Measurements from ENCODE around the gene F12.
A peak's percentile ranks its signal among the peaks of the same experiment; 100 is the strongest.

Gene F12

GRCh38 chr5:177410575-177410974 lies 1.2 kb upstream of the F12 start:
- DNase-seq, result no peak

GRCh38 chr5:177405805-177406204 lies 3.6 kb downstream of the F12 start:
- DNase-seq, result no peak

- DNase-seq, result no peak
Measured at GRCh38 chr5:177405312-177405711, 4.1 kb downstream of the F12 start.

GRCh38 chr5:177404641-177405179 lies 4.7 kb downstream of the F12 start:
- DNase-seq, result no peak

GRCh38 chr5:177403792-177404640 lies 5.3 kb downstream of the F12 start:
- peak; percentile 84 for DNase-seq

GRCh38 chr5:177403102-177403791 lies 6.1 kb downstream of the F12 start:
- DNase-seq, result peak; percentile 49

GRCh38 chr5:177402271-177403043 lies 6.9 kb downstream of the F12 start:
- DNase-seq, result peak; percentile 60

GRCh38 chr5:177399997-177400868 lies 9.1 kb downstream of the F12 start, which contains the start of gene PFN3:
TSS of gene PFN3 (minus strand) at chr5:177400661. CDS start at chr5:177400576, 85 bp downstream.
- DNase-seq, result no peak

- no peak for DNase-seq
Measured at GRCh38 chr5:177397875-177398390, 11.4 kb downstream of the F12 start.

- DNase-seq, result no peak
Measured at GRCh38 chr5:177396807-177397206, 12.6 kb downstream of the F12 start.

GRCh38 chr5:177396078-177396477 lies 13.3 kb downstream of the F12 start:
- no peak for DNase-seq

- no peak for DNase-seq
Measured at GRCh38 chr5:177393990-177394389, 15.4 kb downstream of the F12 start.

GRCh38 chr5:177393206-177393765 lies 16.1 kb downstream of the F12 start:
- DNase-seq, result no peak

GRCh38 chr5:177392765-177393164 lies 16.6 kb downstream of the F12 start:
- DNase-seq, result no peak

- peak; percentile 88 for DNase-seq
Measured at GRCh38 chr5:177390363-177391300, 18.7 kb downstream of the F12 start.

- peak; percentile 58 for DNase-seq
Measured at GRCh38 chr5:177389241-177390169, 19.9 kb downstream of the F12 start.

- DNase-seq, result no peak
Measured at GRCh38 chr5:177388521-177389052, 20.8 kb downstream of the F12 start.

GRCh38 chr5:177387405-177387804 lies 22.0 kb downstream of the F12 start:
- no peak for DNase-seq

- no peak for DNase-seq
Measured at GRCh38 chr5:177386542-177386941, 22.8 kb downstream of the F12 start.

Data from activated gamma-delta T cell treated with Interleukin-2 at 50 U/mL for 16 hours (primary cell).